ENCODE results near the gene TSPAN15. TPM values are rescaled to one million over a fixed set of nuclear protein-coding genes. Genes with fewer than 3 reads are reported as not detected.

Gene TSPAN15
- total and polyA plus RNA-seq, 2 experiments from 2014 or later, result 6.6 to 10.1 TPM

- Mint-ChIP-seq H3K4me1 (no peaks in the 10 kb centered on the region), H3K9me3 (peaks cover 18% of the 10 kb centered on the region), H3K4me3 (no peak overlapping the region), H3K36me3 (ENCODE audit: low read depth) (no peaks in the 10 kb centered on the region), H3K27ac (no peak overlapping the region), H3K27me3 (ENCODE audit: insufficient read depth, low read depth, poor library complexity) (peaks cover 4% of the 10 kb centered on the region)
- H3F3A ChIP-seq (replicated peaks; ENCODE audit: low read depth), result no peaks in the 10 kb centered on the region
- H3K79me2 ChIP-seq (replicated peaks; ENCODE audit: insufficient read depth), result no peaks in the 10 kb centered on the region
- no peaks in the 10 kb centered on the region for H3K4me1 ChIP-seq (ENCODE audit: insufficient read depth)
- TF ChIP-seq EZH2phosphoT487 (IDR thresholded peaks at IDR 0.05; ENCODE audit: unreplicated experiment) (no peak), POLR2AphosphoS5 (IDR thresholded peaks at IDR 0.05; ENCODE audit: low read depth) (no peak), CREB1 (CRISPR knock-in tag; IDR thresholded peaks at IDR 0.05; ENCODE audit: low read depth) (no peak), ZNF331 (CRISPR knock-in tag; IDR thresholded peaks at IDR 0.05; ENCODE audit: low read depth) (no peak), EZH2 (IDR thresholded peaks at IDR 0.05; ENCODE audit: low read depth, unreplicated experiment) (no peak), STAT1 (IDR thresholded peaks at IDR 0.05; ENCODE audit: unreplicated experiment) (no peak), JUNB (IDR thresholded peaks at IDR 0.05; ENCODE audit: unreplicated experiment) (no peak), ZNF114 (CRISPR knock-in tag; IDR thresholded peaks at IDR 0.05) (no peak), ZNF462 (CRISPR knock-in tag; IDR thresholded peaks at IDR 0.05) (no peak), NANOG (IDR thresholded peaks at IDR 0.05; ENCODE audit: borderline replicate concordance) (no peak)
- TF ChIP-seq, protein P1, sequence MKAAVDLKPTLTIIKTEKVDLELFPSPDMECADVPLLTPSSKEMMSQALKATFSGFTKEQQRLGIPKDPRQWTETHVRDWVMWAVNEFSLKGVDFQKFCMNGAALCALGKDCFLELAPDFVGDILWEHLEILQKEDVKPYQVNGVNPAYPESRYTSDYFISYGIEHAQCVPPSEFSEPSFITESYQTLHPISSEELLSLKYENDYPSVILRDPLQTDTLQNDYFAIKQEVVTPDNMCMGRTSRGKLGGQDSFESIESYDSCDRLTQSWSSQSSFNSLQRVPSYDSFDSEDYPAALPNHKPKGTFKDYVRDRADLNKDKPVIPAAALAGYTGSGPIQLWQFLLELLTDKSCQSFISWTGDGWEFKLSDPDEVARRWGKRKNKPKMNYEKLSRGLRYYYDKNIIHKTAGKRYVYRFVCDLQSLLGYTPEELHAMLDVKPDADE (IDR thresholded peaks at IDR 0.05), result no peak
- TF ChIP-seq, protein P2, sequence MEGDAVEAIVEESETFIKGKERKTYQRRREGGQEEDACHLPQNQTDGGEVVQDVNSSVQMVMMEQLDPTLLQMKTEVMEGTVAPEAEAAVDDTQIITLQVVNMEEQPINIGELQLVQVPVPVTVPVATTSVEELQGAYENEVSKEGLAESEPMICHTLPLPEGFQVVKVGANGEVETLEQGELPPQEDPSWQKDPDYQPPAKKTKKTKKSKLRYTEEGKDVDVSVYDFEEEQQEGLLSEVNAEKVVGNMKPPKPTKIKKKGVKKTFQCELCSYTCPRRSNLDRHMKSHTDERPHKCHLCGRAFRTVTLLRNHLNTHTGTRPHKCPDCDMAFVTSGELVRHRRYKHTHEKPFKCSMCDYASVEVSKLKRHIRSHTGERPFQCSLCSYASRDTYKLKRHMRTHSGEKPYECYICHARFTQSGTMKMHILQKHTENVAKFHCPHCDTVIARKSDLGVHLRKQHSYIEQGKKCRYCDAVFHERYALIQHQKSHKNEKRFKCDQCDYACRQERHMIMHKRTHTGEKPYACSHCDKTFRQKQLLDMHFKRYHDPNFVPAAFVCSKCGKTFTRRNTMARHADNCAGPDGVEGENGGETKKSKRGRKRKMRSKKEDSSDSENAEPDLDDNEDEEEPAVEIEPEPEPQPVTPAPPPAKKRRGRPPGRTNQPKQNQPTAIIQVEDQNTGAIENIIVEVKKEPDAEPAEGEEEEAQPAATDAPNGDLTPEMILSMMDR (conservative IDR thresholded peaks at IDR 0.05; ENCODE audit: low read depth in 2 of 2), result no peak
- TF ChIP-seq, protein P3, sequence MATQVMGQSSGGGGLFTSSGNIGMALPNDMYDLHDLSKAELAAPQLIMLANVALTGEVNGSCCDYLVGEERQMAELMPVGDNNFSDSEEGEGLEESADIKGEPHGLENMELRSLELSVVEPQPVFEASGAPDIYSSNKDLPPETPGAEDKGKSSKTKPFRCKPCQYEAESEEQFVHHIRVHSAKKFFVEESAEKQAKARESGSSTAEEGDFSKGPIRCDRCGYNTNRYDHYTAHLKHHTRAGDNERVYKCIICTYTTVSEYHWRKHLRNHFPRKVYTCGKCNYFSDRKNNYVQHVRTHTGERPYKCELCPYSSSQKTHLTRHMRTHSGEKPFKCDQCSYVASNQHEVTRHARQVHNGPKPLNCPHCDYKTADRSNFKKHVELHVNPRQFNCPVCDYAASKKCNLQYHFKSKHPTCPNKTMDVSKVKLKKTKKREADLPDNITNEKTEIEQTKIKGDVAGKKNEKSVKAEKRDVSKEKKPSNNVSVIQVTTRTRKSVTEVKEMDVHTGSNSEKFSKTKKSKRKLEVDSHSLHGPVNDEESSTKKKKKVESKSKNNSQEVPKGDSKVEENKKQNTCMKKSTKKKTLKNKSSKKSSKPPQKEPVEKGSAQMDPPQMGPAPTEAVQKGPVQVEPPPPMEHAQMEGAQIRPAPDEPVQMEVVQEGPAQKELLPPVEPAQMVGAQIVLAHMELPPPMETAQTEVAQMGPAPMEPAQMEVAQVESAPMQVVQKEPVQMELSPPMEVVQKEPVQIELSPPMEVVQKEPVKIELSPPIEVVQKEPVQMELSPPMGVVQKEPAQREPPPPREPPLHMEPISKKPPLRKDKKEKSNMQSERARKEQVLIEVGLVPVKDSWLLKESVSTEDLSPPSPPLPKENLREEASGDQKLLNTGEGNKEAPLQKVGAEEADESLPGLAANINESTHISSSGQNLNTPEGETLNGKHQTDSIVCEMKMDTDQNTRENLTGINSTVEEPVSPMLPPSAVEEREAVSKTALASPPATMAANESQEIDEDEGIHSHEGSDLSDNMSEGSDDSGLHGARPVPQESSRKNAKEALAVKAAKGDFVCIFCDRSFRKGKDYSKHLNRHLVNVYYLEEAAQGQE (IDR thresholded peaks at IDR 0.05; ENCODE audit: unreplicated experiment), result no peak
- H2AFZ ChIP-seq, result no peak overlapping the region
- no peak overlapping the region for H3K27ac ChIP-seq (ENCODE audit: low read depth)
- H3K4me3 ChIP-seq, result no peak overlapping the region
- no peaks in the 10 kb centered on the region for H3K36me3 ChIP-seq (ENCODE audit: insufficient read depth)
- no peaks in the 10 kb centered on the region for H4K20me1 ChIP-seq (replicated peaks; ENCODE audit: insufficient read depth)
- ATAC-seq, result no peak
- 0 out of 2 replicates have a peak, but pooled peaks cover 5% of the 10 kb centered on the region for H3K9me2 ChIP-seq (ENCODE audit: insufficient read depth)
- no peaks in the 10 kb centered on the region; the same call in 1 of the 2 replicates for H3K27me3 ChIP-seq (ENCODE audit: insufficient read depth)
- no peak for DNase-seq (ENCODE audit: low spot score)
- H3K4me2 ChIP-seq, result no peak overlapping the region
Observed at GRCh38 chr10:69533658-69534057, 82.4 kb downstream of the TSPAN15 start.

Data from GM23338 (cell line).